Tibial artery (tissue), 4 donors: ENCODE results near the gene RPP21.
"Not testable (repeated sequence)": the region's sequence is repeated elsewhere in the genome, so short reads cannot be mapped to it uniquely, and the experiment has no call there.

Experiments used
- DNase-seq, 2 donors: peaks; one replicate each; pipeline ENCODE4 v3.0.0-alpha.2; 2019
- H3K27ac ChIP-seq, 2 donors: fragments of 200-600 bp; sonication (generic) in 1 of 2; 1 replicate in 1 of 2; 2 replicates in 1 of 2; pipeline ENCODE4 v1.5.1; 2018 to 2019; ENCODE audit warnings: mild to moderate bottlenecking in 1 of 2
- H3K27me3 ChIP-seq, 2 donors: fragments of 200-600 bp; sonication (generic) in 1 of 2; one replicate each; pipeline versions ENCODE4 v1.5.1 to v1.6.0; 2016 to 2019
- H3K36me3 ChIP-seq, 3 donors: fragments of 200-600 bp; sonication (generic) in 2 of 3; one replicate each; pipeline ENCODE4 v1.5.1; 2016 to 2019; ENCODE audit warnings: mild to moderate bottlenecking in 2 of 3
- H3K4me1 ChIP-seq, 4 donors: fragments of 200-600 bp; sonication (generic) in 2 of 4; 1 replicate in 3 of 4; 2 replicates in 1 of 4; pipeline ENCODE4 v1.5.1; 2016 to 2019
- H3K4me3 ChIP-seq, 2 donors: fragments of 200-600 bp; sonication (generic) in 1 of 2; 1 replicate in 1 of 2; 2 replicates in 1 of 2; pipeline ENCODE4 v1.5.1; 2018 to 2019; ENCODE audit warnings: mild to moderate bottlenecking in 2 of 2
- H3K9me3 ChIP-seq, 3 donors: fragments of 200-600 bp; sonication (generic) in 1 of 3; one replicate each; pipeline ENCODE4 v1.5.1; 2016 to 2019
- intact Hi-C: fragments of 100-400 bp; cut with DNase I; formaldehyde crosslinking; loops from one replicate; pipeline ENCODE4 v1.15.0; 2023; ENCODE audit warnings: low total_unique reads
- TF ChIP-seq, protein P1 (sequence below), 2 experiments: fragments of 200-600 bp in 1 of 2; fragments of 450-650 bp in 1 of 2; IDR thresholded peaks; one replicate each; pipeline ENCODE4 v1.5.1; 2017 to 2019; ENCODE audit warnings: antibody characterized with exemption in 2 of 2, mild to moderate bottlenecking in 1 of 2, moderate library complexity in 1 of 2

The RPP21 gene

DNA sequence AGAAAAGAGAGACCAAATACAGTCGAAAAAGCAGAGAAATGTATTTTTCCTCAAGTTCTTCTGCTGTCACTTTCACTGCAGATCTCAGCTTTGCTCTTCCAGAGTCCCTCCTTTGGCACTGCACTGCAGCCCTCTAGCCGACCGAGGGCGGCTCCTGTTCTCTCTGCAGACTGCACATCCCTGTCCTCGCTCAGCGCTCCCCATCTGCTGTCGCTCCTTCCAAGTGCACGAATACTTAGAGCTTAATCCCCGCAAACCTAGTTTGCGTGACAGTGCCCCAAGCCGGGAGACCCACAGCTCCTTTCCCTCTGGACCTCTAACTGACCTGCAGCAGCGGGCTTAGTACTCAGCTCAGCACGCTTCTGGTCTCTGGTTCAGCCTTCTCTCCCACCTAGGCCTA is 15.2 kb downstream of the RPP21 start:
- Histone ChIP-seq H3K27me3 (peaks cover 0 to 64% of the 10 kb centered on the region in 2 donors), H3K4me1 (peaks cover 0 to 10% (median 3%) of the 10 kb centered on the region in 4 donors), H3K9me3 (no peaks in the 10 kb centered on the region), H3K27ac (no peak overlapping the region), H3K4me3 (no peak overlapping the region), H3K36me3 (no peaks in the 10 kb centered on the region)
- intact Hi-C loops = no loop called here
- DNase-seq = no peak
- TF ChIP-seq, protein P1, sequence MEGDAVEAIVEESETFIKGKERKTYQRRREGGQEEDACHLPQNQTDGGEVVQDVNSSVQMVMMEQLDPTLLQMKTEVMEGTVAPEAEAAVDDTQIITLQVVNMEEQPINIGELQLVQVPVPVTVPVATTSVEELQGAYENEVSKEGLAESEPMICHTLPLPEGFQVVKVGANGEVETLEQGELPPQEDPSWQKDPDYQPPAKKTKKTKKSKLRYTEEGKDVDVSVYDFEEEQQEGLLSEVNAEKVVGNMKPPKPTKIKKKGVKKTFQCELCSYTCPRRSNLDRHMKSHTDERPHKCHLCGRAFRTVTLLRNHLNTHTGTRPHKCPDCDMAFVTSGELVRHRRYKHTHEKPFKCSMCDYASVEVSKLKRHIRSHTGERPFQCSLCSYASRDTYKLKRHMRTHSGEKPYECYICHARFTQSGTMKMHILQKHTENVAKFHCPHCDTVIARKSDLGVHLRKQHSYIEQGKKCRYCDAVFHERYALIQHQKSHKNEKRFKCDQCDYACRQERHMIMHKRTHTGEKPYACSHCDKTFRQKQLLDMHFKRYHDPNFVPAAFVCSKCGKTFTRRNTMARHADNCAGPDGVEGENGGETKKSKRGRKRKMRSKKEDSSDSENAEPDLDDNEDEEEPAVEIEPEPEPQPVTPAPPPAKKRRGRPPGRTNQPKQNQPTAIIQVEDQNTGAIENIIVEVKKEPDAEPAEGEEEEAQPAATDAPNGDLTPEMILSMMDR (IDR thresholded peaks at IDR 0.05) = no peak

DNA sequence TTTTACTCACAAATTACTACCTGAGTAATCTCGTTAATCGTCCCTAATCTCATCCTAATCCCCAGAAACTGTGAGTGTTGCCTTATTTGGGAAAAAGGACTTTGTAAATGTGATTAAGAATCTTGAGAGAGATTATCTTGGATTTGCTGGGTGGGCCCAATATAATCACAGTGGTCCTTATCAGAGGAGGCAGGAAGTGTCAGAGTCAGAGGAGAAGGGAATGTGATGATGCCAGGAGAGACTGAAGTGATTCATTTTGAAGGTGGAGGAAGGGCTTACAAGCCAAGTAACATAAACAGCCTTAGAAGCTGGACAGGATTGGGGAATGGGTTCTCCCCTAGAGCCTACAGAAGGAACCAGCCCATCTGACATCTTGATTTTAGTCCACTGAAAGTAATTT is 16.7 kb downstream of the RPP21 start:
- Histone ChIP-seq H3K4me1 (peaks cover 0 to 10% (median 3%) of the 10 kb centered on the region in 4 donors), H3K27ac (no peak overlapping the region), H3K9me3 (no peaks in the 10 kb centered on the region), H3K27me3 (peaks cover 0 to 68% of the 10 kb centered on the region in 2 donors), H3K36me3 (no peaks in the 10 kb centered on the region), H3K4me3 (no peak overlapping the region)
- intact Hi-C loops = no loop called here
- DNase-seq = no peak
- TF ChIP-seq, protein P1 (IDR thresholded peaks at IDR 0.05) = no peak

DNA sequence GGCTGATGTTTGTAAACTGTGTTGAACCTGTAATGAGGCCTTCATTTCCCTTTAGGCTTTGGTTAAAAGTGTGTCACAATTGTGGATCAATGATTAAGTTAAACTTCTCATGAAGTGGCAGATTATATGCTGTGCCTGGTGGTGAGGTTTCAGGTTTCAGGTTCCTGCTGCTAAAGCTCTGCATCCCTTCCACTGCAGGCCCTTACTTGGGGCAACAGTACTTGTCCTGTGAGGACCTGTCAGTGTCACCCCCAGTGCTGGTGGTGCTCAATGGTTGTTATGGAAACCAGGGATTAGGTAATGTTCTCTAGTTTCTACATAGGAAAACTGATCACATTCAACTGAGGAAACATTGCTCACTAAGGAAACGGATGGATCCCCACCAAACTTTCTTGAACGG is 18.5 kb downstream of the RPP21 start:
- Histone ChIP-seq H3K27me3 (peaks cover 0 to 65% of the 10 kb centered on the region in 2 donors), H3K4me1 (no peaks in the 10 kb centered on the region), H3K4me3 (no peak overlapping the region), H3K9me3 (no peaks in the 10 kb centered on the region), H3K36me3 (no peaks in the 10 kb centered on the region), H3K27ac (no peak overlapping the region)
- TF ChIP-seq, protein P1 (IDR thresholded peaks at IDR 0.05) = no peak
- no peak for DNase-seq
- intact Hi-C loops = no loop called here

DNA sequence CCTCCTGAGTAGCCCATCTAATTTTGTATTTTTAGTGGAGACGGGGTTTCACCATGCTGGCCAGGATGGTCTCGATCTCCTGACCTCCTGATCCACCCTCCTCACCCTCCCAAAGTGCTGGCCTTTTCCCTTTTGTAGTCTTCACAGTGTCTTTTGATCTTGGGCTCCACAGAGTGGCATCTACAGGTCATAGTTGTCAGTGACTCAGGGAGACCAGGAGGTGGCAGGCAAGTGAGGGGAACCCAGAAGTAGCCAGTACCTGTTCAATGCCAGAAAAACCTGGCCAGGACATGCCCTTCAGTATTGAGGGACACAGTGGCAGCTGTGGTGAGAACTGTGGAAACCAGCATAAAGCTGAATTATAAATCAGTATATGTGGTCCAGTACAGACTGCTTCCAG is 19.6 kb downstream of the RPP21 start:
- DNase-seq = no peak
- Histone ChIP-seq H3K27ac (no peak overlapping the region), H3K4me3 (no peak overlapping the region), H3K27me3 (peaks cover 0 to 57% of the 10 kb centered on the region in 2 donors), H3K4me1 (no peaks in the 10 kb centered on the region), H3K9me3 (no peaks in the 10 kb centered on the region), H3K36me3 (no peaks in the 10 kb centered on the region)
- TF ChIP-seq, protein P1 (IDR thresholded peaks at IDR 0.05) = no peak
- intact Hi-C loops = no loop called here

DNA sequence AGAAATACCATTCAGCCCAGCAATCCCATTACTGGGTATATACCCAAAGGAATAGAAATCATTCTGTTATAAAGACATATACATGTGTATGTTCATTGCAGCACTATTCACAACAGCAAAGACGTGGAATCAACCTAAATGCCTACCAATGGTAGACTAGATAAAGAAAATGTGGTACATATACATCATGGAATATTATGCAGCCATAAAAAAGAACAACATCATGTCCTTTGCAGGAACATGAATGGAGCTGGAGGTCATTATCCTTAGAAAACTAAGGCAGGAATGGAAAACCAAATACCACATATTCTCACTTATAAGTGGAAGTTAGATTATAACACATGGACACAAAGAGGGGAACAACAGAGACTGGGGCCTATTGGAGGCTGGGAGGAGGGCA is 24.3 kb downstream of the RPP21 start:
- peaks cover 0 to 32% of the 10 kb centered on the region in 2 donors for H3K27me3 ChIP-seq

DNA sequence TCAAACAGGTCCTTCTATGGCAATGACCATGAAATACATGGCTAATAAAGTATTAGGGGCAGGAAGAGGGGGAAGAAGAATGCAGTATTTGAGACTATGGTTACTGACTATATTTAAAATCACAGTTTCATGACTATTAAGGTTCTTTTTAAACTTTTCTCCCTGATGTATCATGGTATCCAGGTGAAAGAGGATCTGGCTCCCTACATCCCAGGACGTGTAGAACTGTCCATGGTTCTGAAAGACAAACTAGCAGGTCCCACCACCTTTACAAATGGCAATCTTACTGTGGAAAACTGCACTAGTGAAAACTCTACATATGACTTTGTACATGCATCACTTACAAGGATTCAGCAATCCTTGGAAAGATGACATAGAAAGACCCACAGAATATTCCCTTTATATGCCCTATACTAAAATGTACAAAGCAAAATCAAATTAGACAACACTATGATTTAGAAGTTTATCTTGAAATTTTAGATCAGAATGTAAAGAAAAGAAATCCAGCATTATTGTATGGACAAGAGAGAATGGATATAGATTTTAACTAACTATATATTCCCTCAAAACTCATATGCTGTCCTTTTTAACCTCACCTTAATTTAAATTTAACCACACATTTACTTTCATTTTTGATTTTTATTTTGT is 33.5 kb downstream of the RPP21 start:
- no peak overlapping the region for H3K27ac ChIP-seq
- TF ChIP-seq, protein P1 (IDR thresholded peaks at IDR 0.05) = no peak
- no peaks in the 10 kb centered on the region for H3K36me3 ChIP-seq
- no peaks in the 10 kb centered on the region for H3K9me3 ChIP-seq
- H3K4me3 ChIP-seq = no peak overlapping the region
- H3K4me1 ChIP-seq = no peaks in the 10 kb centered on the region
- no peak for DNase-seq
- H3K27me3 ChIP-seq = peaks cover 0 to 19% of the 10 kb centered on the region in 2 donors
- intact Hi-C loops = no loop called here

More for the DNA sequence above, 24.3 kb downstream of the RPP21 start:
- DNase-seq, H3K27ac ChIP-seq, H3K9me3 ChIP-seq, intact Hi-C loops, H3K4me3 ChIP-seq, H3K4me1 ChIP-seq, H3K36me3 ChIP-seq: not testable (repeated sequence)
